ENCODE measurements around the gene FBXO41.

The FBXO41 gene

GRCh38 chr2:73260338-73260984 is 23.8 kb downstream of the FBXO41 start:
- no peak for DNase-seq

GRCh38 chr2:73259704-73260337 is 24.5 kb downstream of the FBXO41 start:
- no peak for DNase-seq

- no peak for DNase-seq
These were observed 25.0 kb downstream of the FBXO41 start for GRCh38 chr2:73259276-73259675.

- DNase-seq, result no peak
These were observed 25.4 kb downstream of the FBXO41 start for GRCh38 chr2:73258913-73259215.

- DNase-seq, result no peak
These were observed 25.9 kb downstream of the FBXO41 start for GRCh38 chr2:73258186-73258912.

- no peak for DNase-seq
These were observed 26.7 kb downstream of the FBXO41 start for GRCh38 chr2:73257425-73258125.

GRCh38 chr2:73257021-73257420 is 27.3 kb downstream of the FBXO41 start:
- DNase-seq, result no peak

GRCh38 chr2:73256618-73256922 is 27.7 kb downstream of the FBXO41 start:
- DNase-seq, result no peak

- DNase-seq, result no peak
These were observed 28.2 kb downstream of the FBXO41 start for GRCh38 chr2:73255907-73256617.

- no peak for DNase-seq
These were observed 29.2 kb downstream of the FBXO41 start for GRCh38 chr2:73255007-73255644.

GRCh38 chr2:73254343-73255006 is 29.8 kb downstream of the FBXO41 start:
- no peak for DNase-seq

GRCh38 chr2:73253901-73254300 is 30.4 kb downstream of the FBXO41 start:
- no peak for DNase-seq

GRCh38 chr2:73253400-73253799 is 30.9 kb downstream of the FBXO41 start:
- no peak for DNase-seq

- no peak for DNase-seq
These were observed 31.8 kb downstream of the FBXO41 start for GRCh38 chr2:73252238-73253027.

- no peak for DNase-seq
These were observed 33.1 kb downstream of the FBXO41 start for GRCh38 chr2:73250872-73251846.

GRCh38 chr2:73249636-73250035 is 34.6 kb downstream of the FBXO41 start:
- no peak for DNase-seq

- no peak for DNase-seq
These were observed 37.4 kb downstream of the FBXO41 start for GRCh38 chr2:73246850-73247249.

- DNase-seq, result no peak
These were observed 39.7 kb downstream of the FBXO41 start for GRCh38 chr2:73244580-73244979.

GRCh38 chr2:73243884-73244570 is 40.3 kb downstream of the FBXO41 start:
- DNase-seq, result no peak
